Endothelial cell (in vitro differentiated cells): Measurements from ENCODE around the gene ZDHHC5. TPM values are rescaled to one million over a fixed set of nuclear protein-coding genes. Genes with fewer than 3 reads are reported as not detected.

ENCODE experiments used
- DNase-seq: peaks from one replicate; pipeline ENCODE4 v3.0.0; 2021; ENCODE audit warnings: low spot score
- H3K27ac Mint-ChIP-seq: one replicate; pipeline ENCODE4 v1.8.0; 2021; ENCODE audit warnings: mixed read lengths, inconsistent platforms; ENCODE audit not compliant: unreplicated experiment
- H3K27me3 Mint-ChIP-seq: one replicate; pipeline ENCODE4 v1.8.0; 2021; ENCODE audit warnings: mild to moderate bottlenecking, moderate library complexity, mixed read lengths, inconsistent platforms; ENCODE audit not compliant: unreplicated experiment
- H3K36me3 Mint-ChIP-seq: one replicate; pipeline ENCODE4 v1.8.0; 2021; ENCODE audit warnings: mild to moderate bottlenecking, low read depth, mixed read lengths, inconsistent platforms; ENCODE audit not compliant: unreplicated experiment
- H3K4me1 Mint-ChIP-seq: one replicate; pipeline ENCODE4 v1.8.0; 2021; ENCODE audit warnings: mild to moderate bottlenecking, mixed read lengths, inconsistent platforms; ENCODE audit not compliant: unreplicated experiment
- H3K4me3 Mint-ChIP-seq: one replicate; pipeline ENCODE4 v1.8.0; 2021; ENCODE audit warnings: mild to moderate bottlenecking, mixed read lengths, inconsistent platforms; ENCODE audit not compliant: unreplicated experiment
- H3K9me3 Mint-ChIP-seq: one replicate; pipeline ENCODE4 v1.8.0; 2021; ENCODE audit warnings: mixed read lengths, inconsistent platforms; ENCODE audit not compliant: unreplicated experiment
- CTCF ChIP-seq: fragments of 200-600 bp; sonication (generic); IDR thresholded peaks from one replicate; pipeline ENCODE4 v1.5.0; 2021; ENCODE audit warnings: antibody characterized with exemption; ENCODE audit not compliant: unreplicated experiment
- total RNA-seq: library from RNA; stranded (reverse); fragmentation: NEBNext Ultra II Directional; extraction: Animal tissue kit (Norgen Biotek cat#: 25700); gene quantifications from one replicate; pipeline ENCODE4 v1.2.1, GENCODE V29; 2021; ENCODE audit not compliant: unreplicated experiment

ZDHHC5 gene
- total RNA-seq, 1 donor from 2014 or later = 78.3 TPM

GRCh38 chr11:57728829-57729228 is 60.9 kb downstream of the ZDHHC5 start:
- Mint-ChIP-seq H3K4me1 (peaks cover 20% of the 10 kb centered on the region), H3K9me3 (no peaks in the 10 kb centered on the region), H3K4me3 (no peak overlapping the region), H3K27me3 (peaks cover 9% of the 10 kb centered on the region), H3K27ac (no peak overlapping the region), H3K36me3 (no peaks in the 10 kb centered on the region)
- no peak for DNase-seq
- TF ChIP-seq CTCF = no peak

GRCh38 chr11:57729479-57729878 is 61.6 kb downstream of the ZDHHC5 start:
- Mint-ChIP-seq H3K4me3 (no peak overlapping the region), H3K27ac (no peak overlapping the region), H3K36me3 (no peaks in the 10 kb centered on the region), H3K4me1 (peaks cover 20% of the 10 kb centered on the region), H3K27me3 (peaks cover 9% of the 10 kb centered on the region), H3K9me3 (no peaks in the 10 kb centered on the region)
- DNase-seq = no peak
- no peak for TF ChIP-seq CTCF

- H3K36me3 Mint-ChIP-seq = peaks cover 8% of the 10 kb centered on the region
- peak overlapping the region; percentile 94 for H3K27ac Mint-ChIP-seq
- H3K27me3 Mint-ChIP-seq = peaks cover 4% of the 10 kb centered on the region
- TF ChIP-seq CTCF = no peak
- H3K4me1 Mint-ChIP-seq = peaks cover 11% of the 10 kb centered on the region
- no peak overlapping the region for H3K4me3 Mint-ChIP-seq
- DNase-seq = no peak
- H3K9me3 Mint-ChIP-seq = peaks cover 4% of the 10 kb centered on the region
Measured at GRCh38 chr11:57732661-57733060, 64.7 kb downstream of the ZDHHC5 start.

- no peak for DNase-seq
Measured at GRCh38 chr11:57735619-57736298, 67.8 kb downstream of the ZDHHC5 start.

More at GRCh38 chr11:57735619-57736298, 67.8 kb downstream of the ZDHHC5 start:
- no peak for TF ChIP-seq CTCF
- Mint-ChIP-seq H3K4me1 (peaks cover 12% of the 10 kb centered on the region), H3K36me3 (peaks cover 24% of the 10 kb centered on the region), H3K27ac (peak overlapping the region; percentile 32), H3K27me3 (peaks cover 2% of the 10 kb centered on the region), H3K9me3 (peaks cover 4% of the 10 kb centered on the region), H3K4me3 (no peak overlapping the region)
